H9 (cell line): ENCODE data around the gene AGBL4. TPM values are rescaled to one million over a fixed set of nuclear protein-coding genes. Genes with fewer than 3 reads are reported as not detected.

Source experiments
- DNase-seq: peaks from one replicate; pipeline ENCODE4 v3.0.0-alpha.2; 2017
- H2AFZ ChIP-seq: one replicate; pipeline ENCODE4 v1.6.1; 2013; ENCODE audit warnings: mild to moderate bottlenecking, low read length, control low read depth, moderate library complexity
- H2AK5ac ChIP-seq: 2 replicates; pipeline ENCODE4 v1.6.1; 2013; ENCODE audit warnings: low read length, control low read depth, mixed read lengths; ENCODE audit not compliant: insufficient read length
- H2BK120ac ChIP-seq: one replicate; pipeline ENCODE4 v1.6.1; 2013; ENCODE audit warnings: low read depth, mild to moderate bottlenecking, low read length, control low read depth, inconsistent platforms; ENCODE audit not compliant: poor library complexity, severe bottlenecking
- H2BK12ac ChIP-seq: 2 replicates; pipeline ENCODE4 v1.6.1; 2013; ENCODE audit warnings: low read length, control low read depth, mixed read lengths, low read depth; ENCODE audit not compliant: insufficient read length
- H2BK15ac ChIP-seq: 2 replicates; pipeline ENCODE4 v1.6.1; 2013; ENCODE audit warnings: low read depth, low read length, control low read depth
- H2BK20ac ChIP-seq: one replicate; pipeline ENCODE4 v1.6.1; 2013; ENCODE audit warnings: low read depth, mild to moderate bottlenecking, low read length, control low read depth, inconsistent platforms; ENCODE audit not compliant: poor library complexity, severe bottlenecking
- H2BK5ac ChIP-seq: 2 replicates; pipeline ENCODE4 v1.6.1; 2013; ENCODE audit warnings: low read length, control low read depth, mixed read lengths; ENCODE audit not compliant: insufficient read length
- H3K14ac ChIP-seq: 2 replicates; pipeline ENCODE4 v1.6.1; 2013; ENCODE audit warnings: low read length, control low read depth; ENCODE audit not compliant: insufficient read depth
- H3K18ac ChIP-seq: 2 replicates; pipeline ENCODE4 v1.6.1; 2013; ENCODE audit warnings: low read depth, mild to moderate bottlenecking, mixed read lengths, low read length, control low read depth; ENCODE audit not compliant: insufficient read length
- H3K23ac ChIP-seq: 2 replicates; pipeline ENCODE4 v1.6.1; 2013; ENCODE audit warnings: low read length, control low read depth, mixed read lengths, low read depth; ENCODE audit not compliant: insufficient read length
- H3K23me2 ChIP-seq: 2 replicates; pipeline ENCODE4 v1.6.1; 2013; ENCODE audit warnings: low read depth, mild to moderate bottlenecking, mixed read lengths, low read length, control low read depth; ENCODE audit not compliant: insufficient read length, poor library complexity, severe bottlenecking
- H3K27ac ChIP-seq: 2 replicates; pipeline ENCODE4 v1.5.1; 2013; ENCODE audit warnings: low read length, control low read depth, mixed read lengths, low read depth; ENCODE audit not compliant: insufficient read length
- H3K27me3 ChIP-seq: 2 replicates; pipeline ENCODE4 v1.6.1; 2013; ENCODE audit warnings: low read length, control low read depth, inconsistent platforms; ENCODE audit not compliant: insufficient read depth
- H3K4ac ChIP-seq: 2 replicates; pipeline ENCODE4 v1.6.1; 2013; ENCODE audit warnings: low read depth, mild to moderate bottlenecking, control low read depth, inconsistent platforms, low read length, moderate library complexity
- H3K4me1 ChIP-seq: 2 replicates; pipeline ENCODE4 v1.6.1; 2013; ENCODE audit warnings: low read length, control low read depth, inconsistent platforms; ENCODE audit not compliant: insufficient read depth
- H3K4me2 ChIP-seq: 2 replicates; pipeline ENCODE4 v1.6.1; 2013; ENCODE audit warnings: low read length, control low read depth, mixed read lengths; ENCODE audit not compliant: insufficient read length, insufficient read depth
- H3K56ac ChIP-seq: 2 replicates; pipeline ENCODE4 v1.6.1; 2013; ENCODE audit warnings: low read depth, mild to moderate bottlenecking, mixed read lengths, low read length, control low read depth; ENCODE audit not compliant: insufficient read length
- H3K79me1 ChIP-seq: 2 replicates; pipeline ENCODE4 v1.6.1; 2013; ENCODE audit warnings: low read depth, mild to moderate bottlenecking, moderate library complexity, low read length, control low read depth, inconsistent platforms; ENCODE audit not compliant: insufficient read depth, poor library complexity, severe bottlenecking
- H3K79me2 ChIP-seq: 2 replicates; pipeline ENCODE4 v1.6.1; 2013; ENCODE audit warnings: low read length, control low read depth, inconsistent platforms; ENCODE audit not compliant: insufficient read depth
- H3K9ac ChIP-seq: 2 replicates; pipeline ENCODE4 v1.6.1; 2013; ENCODE audit warnings: low read length, control low read depth, mixed read lengths; ENCODE audit not compliant: insufficient read length; ENCODE audit errors: extremely low read depth
- H3K9me3 ChIP-seq: one replicate; pipeline ENCODE4 v1.6.1; 2013; ENCODE audit warnings: low read depth, low read length, inconsistent platforms; ENCODE audit not compliant: control insufficient read depth
- H3T11ph ChIP-seq: one replicate; pipeline ENCODE4 v1.6.1; 2013; ENCODE audit warnings: mild to moderate bottlenecking, low read length, control low read depth, inconsistent platforms
- H4K20me1 ChIP-seq: one replicate; pipeline ENCODE4 v1.6.1; 2013; ENCODE audit not compliant: control insufficient read depth, insufficient read length, insufficient read depth
- H4K5ac ChIP-seq: 2 replicates; pipeline ENCODE4 v1.6.1; 2013; ENCODE audit warnings: low read depth, mild to moderate bottlenecking, mixed read lengths, low read length, control low read depth; ENCODE audit not compliant: insufficient read length
- H4K8ac ChIP-seq: replicated peaks from 2 replicates; pipeline ENCODE4 v1.6.1; 2013; ENCODE audit warnings: low read length, control low read depth, mixed read lengths, low read depth; ENCODE audit not compliant: insufficient read length
- H4K91ac ChIP-seq: 2 replicates; pipeline ENCODE4 v1.6.1; 2013; ENCODE audit warnings: low read depth, mild to moderate bottlenecking, moderate library complexity, mixed read lengths, low read length, control low read depth; ENCODE audit not compliant: insufficient read length
- H3K27ac Mint-ChIP-seq, 3 experiments: 2 replicates in 2 of 3; 3 replicates in 1 of 3; pipeline ENCODE4 v1.8.0; 2020 to 2021; ENCODE audit warnings: mixed read lengths in 3 of 3, mild to moderate bottlenecking in 1 of 3, moderate library complexity in 1 of 3
- H3K27me3 Mint-ChIP-seq: 2 replicates; pipeline ENCODE4 v1.8.0; 2021; ENCODE audit warnings: low read depth, mild to moderate bottlenecking, moderate library complexity, mixed read lengths
- H3K36me3 Mint-ChIP-seq, 3 experiments: 2 replicates in 2 of 3; 3 replicates in 1 of 3; pipeline ENCODE4 v1.8.0; 2020 to 2021; ENCODE audit warnings: low read depth in 3 of 3, mixed read lengths in 3 of 3; ENCODE audit not compliant: insufficient read depth in 1 of 3
- H3K4me1 Mint-ChIP-seq, 2 experiments: 2 replicates each; pipeline ENCODE4 v1.8.0; 2020; ENCODE audit warnings: mixed read lengths in 2 of 2
- H3K4me3 Mint-ChIP-seq, 2 experiments: 2 replicates in 1 of 2; 3 replicates in 1 of 2; pipeline ENCODE4 v1.8.0; 2020 to 2021; ENCODE audit warnings: mild to moderate bottlenecking in 2 of 2, mixed read lengths in 2 of 2, moderate library complexity in 1 of 2
- H3K9me3 Mint-ChIP-seq, 2 experiments: 2 replicates in 1 of 2; 3 replicates in 1 of 2; pipeline ENCODE4 v1.8.0; 2020; ENCODE audit warnings: mild to moderate bottlenecking in 2 of 2, mixed read lengths in 2 of 2, moderate library complexity in 1 of 2
- CTCF ChIP-seq: fragments of 200-600 bp; sonication (generic); conservative IDR thresholded peaks from 3 replicates; pipeline ENCODE4 v1.8.0; 2021; ENCODE audit warnings: antibody characterized with exemption, mild to moderate bottlenecking
- WGBS: extraction: QIAGEN DNeasy Blood & Tissue Kit; methylation state at CpG from one replicate; pipeline ENCODE4 v1.1.7; 2013; ENCODE audit warnings: missing lambda C conversion rate, low lambda C conversion rate, mixed read lengths; ENCODE audit not compliant: insufficient read length; ENCODE audit errors: extremely low coverage; 5-methylcytosine and 5-hydroxymethylcytosine counted together
- total RNA-seq: library from RNA; stranded (reverse); gene quantifications from 2 replicates; pipeline ENCODE4 v1.2.1, GENCODE V29; 2021

AGBL4 gene
- total RNA-seq, 1 experiment from 2014 or later: not detected

- H2BK20ac ChIP-seq: no peak overlapping the region
- no peak overlapping the region for H4K8ac ChIP-seq
- no CpG with 5 or more reads among the region's 5 CpGs for WGBS
- no peaks in the 10 kb centered on the region for H3K23me2 ChIP-seq
- no peak for DNase-seq
- H3K18ac ChIP-seq: no peak overlapping the region
- no peak for TF ChIP-seq CTCF
- no peak overlapping the region for H3T11ph ChIP-seq
- Mint-ChIP-seq H3K4me3 (no peak overlapping the region), H3K9me3 (no peaks in the 10 kb centered on the region), H3K27me3 (no peaks in the 10 kb centered on the region; the same call in 1 of the 2 replicates), H3K36me3 (no peaks in the 10 kb centered on the region), H3K4me1 (peaks cover 7 to 14% of the 10 kb centered on the region in 2 experiments), H3K27ac (no peak overlapping the region)
- H2AFZ ChIP-seq: no peak overlapping the region
- no peaks in the 10 kb centered on the region for H4K20me1 ChIP-seq
- H3K14ac ChIP-seq: no peak overlapping the region
- H4K91ac ChIP-seq: no peak overlapping the region
- no peaks in the 10 kb centered on the region for H3K9me3 ChIP-seq
- no peak overlapping the region for H2BK12ac ChIP-seq
- H4K5ac ChIP-seq: no peak overlapping the region
- no peak overlapping the region for H3K56ac ChIP-seq
- H3K4me1 ChIP-seq: no peaks in the 10 kb centered on the region; the same call in 1 of the 2 replicates
- no peak overlapping the region for H2BK15ac ChIP-seq
- no peak overlapping the region for H3K9ac ChIP-seq
- H2AK5ac ChIP-seq: no peak overlapping the region
- H3K23ac ChIP-seq: no peak overlapping the region
- H2BK120ac ChIP-seq: no peak overlapping the region
- no peak overlapping the region for H3K4me2 ChIP-seq
- no peaks in the 10 kb centered on the region for H3K79me1 ChIP-seq
- H3K4ac ChIP-seq: no peak overlapping the region
- H3K79me2 ChIP-seq: no peaks in the 10 kb centered on the region
- H2BK5ac ChIP-seq: no peak overlapping the region
- H3K27ac ChIP-seq: no peak overlapping the region
- no peaks in the 10 kb centered on the region for H3K27me3 ChIP-seq
These were observed 1530.7 kb downstream of the AGBL4 start for GRCh38 chr1:48493041-48493440.
